ENCODE measurements around the gene PPM1G.

Gene PPM1G

DNA sequence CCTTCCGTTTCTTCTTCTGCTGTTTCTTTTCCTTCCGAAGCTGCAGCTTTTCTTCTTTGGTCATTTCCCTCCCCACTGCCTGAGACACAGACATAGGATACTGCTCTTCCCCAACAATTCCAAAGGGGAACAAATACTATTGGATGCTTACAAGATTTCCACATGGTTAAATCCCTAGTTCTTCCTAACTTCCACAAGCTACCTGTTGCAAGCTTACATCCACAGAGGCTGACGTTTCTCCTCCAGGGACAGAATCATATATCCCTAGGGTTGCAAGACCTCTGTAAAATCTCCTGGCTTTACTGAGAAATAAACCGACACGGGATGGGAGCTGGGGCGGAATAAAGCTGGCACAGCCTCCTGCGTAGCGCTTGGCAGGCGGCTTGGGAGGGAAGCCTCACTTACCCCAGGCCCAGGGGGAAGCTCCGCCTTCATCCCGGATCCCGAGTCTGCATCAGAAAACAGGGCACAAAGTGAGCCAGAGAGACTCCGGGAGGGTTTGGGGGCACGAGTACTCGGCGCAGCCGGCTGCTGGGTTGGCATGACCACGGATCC lies 39.8 kb downstream of the PPM1G start:
- Histone ChIP-seq H3K79me1 (replicated peaks; ENCODE audit: low read length, poor library complexity, severe bottlenecking) (peaks cover 34% of the 10 kb centered on the region), H3K4me1 (ENCODE audit: control insufficient read depth, insufficient read depth, low read depth, low read length) (peaks cover 7% of the 10 kb centered on the region), H2BK120ac (ENCODE audit: low read depth, low read length) (peak overlapping the region; percentile 54), H2BK15ac (ENCODE audit: low read depth, poor library complexity, severe bottlenecking) (no peak overlapping the region), H3K9ac (ENCODE audit: low read length) (peak overlapping the region; percentile 95), H3K27me3 (ENCODE audit: control insufficient read depth in 1 of 2, insufficient read depth in 1 of 2, low read length in 2 of 2) (no peaks in the 10 kb centered on the region), H3K18ac (ENCODE audit: low read depth in 1 of 2, low read length in 2 of 2) (peak overlapping the region; percentile 89 to 93), H2AK5ac (ENCODE audit: low read length, severe bottlenecking) (no peak overlapping the region), H3K14ac (ENCODE audit: low read length in 2 of 2) (peak overlapping the region in 1 of 2 experiments; percentile 93), H4K8ac (ENCODE audit: low read length) (peak overlapping the region; percentile 77), H3K4ac (ENCODE audit: low read depth in 1 of 2, low read length in 2 of 2) (peak overlapping the region in 1 of 2 experiments; percentile 82), H3K23ac (ENCODE audit: low read length in 2 of 2) (no peak overlapping the region), H4K91ac (ENCODE audit: low read length) (peak overlapping the region; percentile 84), H3K4me3 (ENCODE audit: insufficient read depth in 1 of 2, low read depth in 1 of 2, low read length in 2 of 2) (peak overlapping the region; percentile 93 to 99), H2BK12ac (ENCODE audit: low read length in 2 of 2) (peak overlapping the region in 1 of 2 experiments; percentile 1), H3K9me3 (ENCODE audit: control insufficient read depth, low read length) (no peaks in the 10 kb centered on the region), H2AFZ (ENCODE audit: low read depth, low read length) (peak overlapping the region; percentile 80), H3K27ac (ENCODE audit: low read length, poor library complexity, severe bottlenecking) (peak overlapping the region; percentile 56), H3K36me3 (ENCODE audit: control insufficient read depth in 1 of 2, insufficient read depth in 2 of 2, low read depth in 1 of 2, low read length in 2 of 2) (peaks cover 40 to 68% of the 10 kb centered on the region in 2 experiments), H2BK5ac (ENCODE audit: low read depth, low read length, poor library complexity, severe bottlenecking) (no peak overlapping the region), H3K4me2 (ENCODE audit: low read length, poor library complexity, severe bottlenecking) (peak overlapping the region; percentile 56)
- DNase-seq, result no peak
- WGBS, result 4% methylated on average over 18 of the region's 18 CpGs

- Histone ChIP-seq H3K4me1 (ENCODE audit: control insufficient read depth, insufficient read depth, low read depth, low read length) (peaks cover 2% of the 10 kb centered on the region), H2BK120ac (ENCODE audit: low read depth, low read length) (no peak overlapping the region), H4K91ac (ENCODE audit: low read length) (no peak overlapping the region), H3K36me3 (ENCODE audit: control insufficient read depth in 1 of 2, insufficient read depth in 2 of 2, low read depth in 1 of 2, low read length in 2 of 2) (peaks cover 35 to 60% of the 10 kb centered on the region in 2 experiments), H3K9ac (ENCODE audit: low read length) (no peak overlapping the region), H3K4me2 (ENCODE audit: low read length, poor library complexity, severe bottlenecking) (no peak overlapping the region), H4K8ac (ENCODE audit: low read length) (no peak overlapping the region), H3K79me1 (replicated peaks; ENCODE audit: low read length, poor library complexity, severe bottlenecking) (peaks cover 26% of the 10 kb centered on the region), H2AK5ac (ENCODE audit: low read length, severe bottlenecking) (no peak overlapping the region), H2AFZ (ENCODE audit: low read depth, low read length) (no peak overlapping the region), H3K23ac (ENCODE audit: low read length in 2 of 2) (no peak overlapping the region), H3K4ac (ENCODE audit: low read depth in 1 of 2, low read length in 2 of 2) (no peak overlapping the region), H3K27me3 (ENCODE audit: control insufficient read depth in 1 of 2, insufficient read depth in 1 of 2, low read length in 2 of 2) (no peaks in the 10 kb centered on the region), H3K4me3 (ENCODE audit: insufficient read depth in 1 of 2, low read depth in 1 of 2, low read length in 2 of 2) (no peak overlapping the region), H3K14ac (ENCODE audit: low read length in 2 of 2) (no peak overlapping the region), H3K9me3 (ENCODE audit: control insufficient read depth, low read length) (no peaks in the 10 kb centered on the region), H2BK5ac (ENCODE audit: low read depth, low read length, poor library complexity, severe bottlenecking) (no peak overlapping the region), H3K27ac (ENCODE audit: low read length, poor library complexity, severe bottlenecking) (no peak overlapping the region), H2BK12ac (ENCODE audit: low read length in 2 of 2) (no peak overlapping the region), H3K18ac (ENCODE audit: low read depth in 1 of 2, low read length in 2 of 2) (no peak overlapping the region), H2BK15ac (ENCODE audit: low read depth, poor library complexity, severe bottlenecking) (no peak overlapping the region)
- DNase-seq, result no peak
- 92% methylated on average over 2 of the region's 2 CpGs for WGBS
These were observed 45.5 kb downstream of the PPM1G start for GRCh38 chr2:27363933-27364332.

- Histone ChIP-seq H3K36me3 (ENCODE audit: control insufficient read depth in 1 of 2, insufficient read depth in 2 of 2, low read depth in 1 of 2, low read length in 2 of 2) (peaks cover 33 to 50% of the 10 kb centered on the region in 2 experiments), H2BK12ac (ENCODE audit: low read length in 2 of 2) (no peak overlapping the region), H2BK5ac (ENCODE audit: low read depth, low read length, poor library complexity, severe bottlenecking) (no peak overlapping the region), H2BK15ac (ENCODE audit: low read depth, poor library complexity, severe bottlenecking) (no peak overlapping the region), H3K4me2 (ENCODE audit: low read length, poor library complexity, severe bottlenecking) (no peak overlapping the region), H3K9me3 (ENCODE audit: control insufficient read depth, low read length) (no peaks in the 10 kb centered on the region), H4K91ac (ENCODE audit: low read length) (no peak overlapping the region), H3K27ac (ENCODE audit: low read length, poor library complexity, severe bottlenecking) (no peak overlapping the region), H4K8ac (ENCODE audit: low read length) (no peak overlapping the region), H3K18ac (ENCODE audit: low read depth in 1 of 2, low read length in 2 of 2) (no peak overlapping the region), H3K27me3 (ENCODE audit: control insufficient read depth in 1 of 2, insufficient read depth in 1 of 2, low read length in 2 of 2) (no peaks in the 10 kb centered on the region), H2BK120ac (ENCODE audit: low read depth, low read length) (no peak overlapping the region), H3K4me3 (ENCODE audit: insufficient read depth in 1 of 2, low read depth in 1 of 2, low read length in 2 of 2) (no peak overlapping the region), H3K79me1 (replicated peaks; ENCODE audit: low read length, poor library complexity, severe bottlenecking) (peaks cover 22% of the 10 kb centered on the region), H2AFZ (ENCODE audit: low read depth, low read length) (no peak overlapping the region), H3K4me1 (ENCODE audit: control insufficient read depth, insufficient read depth, low read depth, low read length) (peaks cover 3% of the 10 kb centered on the region), H2AK5ac (ENCODE audit: low read length, severe bottlenecking) (no peak overlapping the region), H3K14ac (ENCODE audit: low read length in 2 of 2) (no peak overlapping the region), H3K23ac (ENCODE audit: low read length in 2 of 2) (no peak overlapping the region), H3K4ac (ENCODE audit: low read depth in 1 of 2, low read length in 2 of 2) (no peak overlapping the region), H3K9ac (ENCODE audit: low read length) (no peak overlapping the region)
- 99% methylated on average over 3 of the region's 4 CpGs for WGBS
- no peak for DNase-seq
These were observed 46.5 kb downstream of the PPM1G start for GRCh38 chr2:27362678-27363420.

- Histone ChIP-seq H3K4ac (ENCODE audit: low read depth in 1 of 2, low read length in 2 of 2) (peak within 1 kb of the TSS; percentile 94 to 98), H3K14ac (ENCODE audit: low read length in 2 of 2) (peak within 1 kb of the TSS in 1 of 2 experiments; percentile 84), H2AFZ (ENCODE audit: low read depth, low read length) (peak within 1 kb of the TSS; percentile 76), H3K9me3 (ENCODE audit: control insufficient read depth, low read length) (no peaks in the 10 kb centered on the region), H2BK5ac (ENCODE audit: low read depth, low read length, poor library complexity, severe bottlenecking) (peak within 1 kb of the TSS; percentile 89), H3K23ac (ENCODE audit: low read length in 2 of 2) (peak within 1 kb of the TSS in 1 of 2 experiments; percentile 60), H2AK5ac (ENCODE audit: low read length, severe bottlenecking) (peak within 1 kb of the TSS; percentile 83), H3K27me3 (ENCODE audit: control insufficient read depth in 1 of 2, insufficient read depth in 1 of 2, low read length in 2 of 2) (no peaks in the 10 kb centered on the region), H2BK120ac (ENCODE audit: low read depth, low read length) (peak within 1 kb of the TSS; percentile 73), H3K18ac (ENCODE audit: low read depth in 1 of 2, low read length in 2 of 2) (peak within 1 kb of the TSS; percentile 92 to 96), H3K27ac (ENCODE audit: low read length, poor library complexity, severe bottlenecking) (peak within 1 kb of the TSS; percentile 100), H4K91ac (ENCODE audit: low read length) (peak within 1 kb of the TSS; percentile 89), H2BK12ac (ENCODE audit: low read length in 2 of 2) (peak within 1 kb of the TSS in 1 of 2 experiments; percentile 37), H2BK15ac (ENCODE audit: low read depth, poor library complexity, severe bottlenecking) (peak within 1 kb of the TSS; percentile 98), H3K4me2 (ENCODE audit: low read length, poor library complexity, severe bottlenecking) (peak within 1 kb of the TSS; percentile 88), H3K9ac (ENCODE audit: low read length) (peak within 1 kb of the TSS; percentile 98), H3K4me1 (ENCODE audit: control insufficient read depth, insufficient read depth, low read depth, low read length) (peaks cover 10% of the 10 kb centered on the region), H4K8ac (ENCODE audit: low read length) (peak within 1 kb of the TSS; percentile 95), H3K36me3 (ENCODE audit: control insufficient read depth in 1 of 2, insufficient read depth in 2 of 2, low read depth in 1 of 2, low read length in 2 of 2) (no peaks in the 10 kb centered on the region), H3K79me1 (replicated peaks; ENCODE audit: low read length, poor library complexity, severe bottlenecking) (peaks cover 5% of the 10 kb centered on the region), H3K4me3 (ENCODE audit: insufficient read depth in 1 of 2, low read depth in 1 of 2, low read length in 2 of 2) (peak within 1 kb of the TSS; percentile 69 to 99)
- under 1% methylated on average over 66 of the region's 67 CpGs for WGBS
- DNase-seq, result peak; percentile 99
These were observed 52.8 kb downstream of the PPM1G start, which contains the start of gene GTF3C2 for GRCh38 chr2:27356382-27357181. Gene GTF3C2, minus strand, starts transcription at chr2:27356764. Its CDS starts 13,210 bp downstream, at chr2:27343554.
